SKM-1 treated with dmso at 0.1 percent for 144 hours (cell line): ENCODE data around the gene SEC14L1.
"Not testable (repeated sequence)": the region's sequence is repeated elsewhere in the genome, so short reads cannot be mapped to it uniquely, and the experiment has no call there.

ENCODE experiments used
- DNase-seq: peaks from one replicate; lab custom pipeline; 2025; ENCODE audit not compliant: unreplicated experiment; lab: John Stamatoyannopoulos, UW

Gene SEC14L1

GRCh38 chr17:77140878-77141767 lies at the start of gene SEC14L1:
SEC14L1 (plus strand) TSS chr17:77140969; CDS start chr17:77143597, 2,628 bp downstream.
- no peak for DNase-seq

GRCh38 chr17:77092025-77092424 lies 48.7 kb upstream of the SEC14L1 start:
- no peak for DNase-seq

- no peak for DNase-seq
Observed at GRCh38 chr17:77095461-77095860, 45.3 kb upstream of the SEC14L1 start.

GRCh38 chr17:77096570-77097214 lies 44.1 kb upstream of the SEC14L1 start:
- peak; percentile 7 for DNase-seq

- DNase-seq, result no peak
Observed at GRCh38 chr17:77097631-77098180, 43.1 kb upstream of the SEC14L1 start.

GRCh38 chr17:77098884-77099545 lies 41.8 kb upstream of the SEC14L1 start:
- DNase-seq, result peak; percentile 27

- DNase-seq, result no peak
Observed at GRCh38 chr17:77099997-77100396, 40.8 kb upstream of the SEC14L1 start.

- DNase-seq, result no peak
Observed at GRCh38 chr17:77101521-77102410, 39.0 kb upstream of the SEC14L1 start.

GRCh38 chr17:77102411-77103134 lies 38.2 kb upstream of the SEC14L1 start:
- not testable (repeated sequence) for DNase-seq

- DNase-seq, result no peak
Observed at GRCh38 chr17:77105706-77106105, 35.1 kb upstream of the SEC14L1 start.

GRCh38 chr17:77106874-77107358 lies 33.9 kb upstream of the SEC14L1 start:
- DNase-seq, result no peak

- no peak for DNase-seq
Observed at GRCh38 chr17:77107506-77108433, 33.0 kb upstream of the SEC14L1 start.

GRCh38 chr17:77109159-77109759 lies 31.5 kb upstream of the SEC14L1 start:
- no peak for DNase-seq

GRCh38 chr17:77109764-77110359 lies 30.9 kb upstream of the SEC14L1 start:
- DNase-seq, result peak; percentile 18

- DNase-seq, result not testable (repeated sequence)
Observed at GRCh38 chr17:77111165-77111933, 29.4 kb upstream of the SEC14L1 start.

GRCh38 chr17:77111934-77112296 lies 28.9 kb upstream of the SEC14L1 start:
- DNase-seq, result no peak

- DNase-seq, result no peak
Observed at GRCh38 chr17:77115510-77115909, 25.3 kb upstream of the SEC14L1 start.
